Right atrium auricular region (tissue), 2 donors: ENCODE data around the gene LDLRAD3. TPM values are rescaled to one million over a fixed set of nuclear protein-coding genes. Genes with fewer than 3 reads are reported as not detected.

Experiments used
- DNase-seq: peaks from one replicate; pipeline ENCODE4 v3.0.0-alpha.2; 2019; ENCODE audit warnings: low spot score
- H3K27ac ChIP-seq, 2 donors: fragments of 200-600 bp; sonication (generic); 1 replicate in 1 of 2; 2 replicates in 1 of 2; pipeline ENCODE4 v1.5.1; 2016 to 2019
- H3K27me3 ChIP-seq, 2 donors: fragments of 200-600 bp; sonication (generic); one replicate each; pipeline versions ENCODE4 v1.5.1 to v1.6.0; 2017 to 2019
- H3K36me3 ChIP-seq: fragments of 200-600 bp; sonication (generic); one replicate; pipeline ENCODE4 v1.5.1; 2016
- H3K4me1 ChIP-seq, 2 donors: fragments of 200-600 bp; sonication (generic); one replicate each; pipeline versions ENCODE4 v1.5.1 to v1.6.0; 2017 to 2019
- H3K4me3 ChIP-seq, 2 donors: fragments of 200-600 bp; sonication (generic); 1 replicate in 1 of 2; 2 replicates in 1 of 2; pipeline ENCODE4 v1.5.1; 2017 to 2019; ENCODE audit warnings: mild to moderate bottlenecking in 1 of 2, moderate library complexity in 1 of 2
- H3K9me3 ChIP-seq, 2 donors: fragments of 200-600 bp; sonication (generic); one replicate each; pipeline ENCODE4 v1.5.1; 2019
- CTCF ChIP-seq, 2 donors: fragments of 200-600 bp; sonication (generic); IDR thresholded peaks; one replicate each; pipeline ENCODE4 v1.5.1; 2019; ENCODE audit warnings: antibody characterized with exemption in 2 of 2
- total RNA-seq, 2 donors: library from RNA; depleted of rRNA; stranded (reverse); fragments of >200 nt; gene quantifications; one replicate each; pipeline ENCODE4 v1.1.0, GENCODE V29; 2016

The LDLRAD3 gene
- total RNA-seq, 2 donors from 2014 or later = 3.6 to 7.0 TPM

GRCh38 chr11:36235750-36236149 is 291.9 kb downstream of the LDLRAD3 start:
- H3K4me1 ChIP-seq = peaks cover 0 to 10% of the 10 kb centered on the region in 2 donors
- TF ChIP-seq CTCF (IDR thresholded peaks at IDR 0.05) = no peak
- H3K9me3 ChIP-seq = no peaks in the 10 kb centered on the region
- no peak overlapping the region for H3K27ac ChIP-seq
- H3K36me3 ChIP-seq = no peaks in the 10 kb centered on the region
- no peak overlapping the region for H3K4me3 ChIP-seq
- no peaks in the 10 kb centered on the region for H3K27me3 ChIP-seq
- DNase-seq = no peak

GRCh38 chr11:36237391-36237790 is 293.5 kb downstream of the LDLRAD3 start:
- H3K27ac ChIP-seq = no peak overlapping the region
- no peaks in the 10 kb centered on the region for H3K27me3 ChIP-seq
- H3K9me3 ChIP-seq = no peaks in the 10 kb centered on the region
- TF ChIP-seq CTCF (IDR thresholded peaks at IDR 0.05) = no peak
- DNase-seq = no peak
- H3K4me3 ChIP-seq = no peak overlapping the region
- H3K4me1 ChIP-seq = no peaks in the 10 kb centered on the region
- no peaks in the 10 kb centered on the region for H3K36me3 ChIP-seq

- no peaks in the 10 kb centered on the region for H3K36me3 ChIP-seq
- H3K27me3 ChIP-seq = no peaks in the 10 kb centered on the region
- no peak overlapping the region for H3K27ac ChIP-seq
- H3K4me1 ChIP-seq = no peaks in the 10 kb centered on the region
- no peak for DNase-seq
- TF ChIP-seq CTCF (IDR thresholded peaks at IDR 0.05) = no peak
- H3K9me3 ChIP-seq = no peaks in the 10 kb centered on the region
- H3K4me3 ChIP-seq = no peak overlapping the region
These were observed 294.3 kb downstream of the LDLRAD3 start for GRCh38 chr11:36238036-36238631.

- Histone ChIP-seq H3K36me3 (no peaks in the 10 kb centered on the region), H3K9me3 (no peaks in the 10 kb centered on the region), H3K4me3 (no peak overlapping the region), H3K27me3 (no peaks in the 10 kb centered on the region), H3K27ac (no peak overlapping the region), H3K4me1 (no peaks in the 10 kb centered on the region)
- no peak for DNase-seq
- no peak for TF ChIP-seq CTCF (IDR thresholded peaks at IDR 0.05)
These were observed 295.0 kb downstream of the LDLRAD3 start for GRCh38 chr11:36238881-36239280.

- Histone ChIP-seq H3K27me3 (no peaks in the 10 kb centered on the region), H3K36me3 (no peaks in the 10 kb centered on the region), H3K9me3 (no peaks in the 10 kb centered on the region), H3K4me3 (no peak overlapping the region), H3K4me1 (no peaks in the 10 kb centered on the region), H3K27ac (no peak overlapping the region)
- no peak for TF ChIP-seq CTCF (IDR thresholded peaks at IDR 0.05)
- no peak for DNase-seq
These were observed 295.8 kb downstream of the LDLRAD3 start for GRCh38 chr11:36239636-36240035.

GRCh38 chr11:36240173-36240572 is 296.3 kb downstream of the LDLRAD3 start:
- Histone ChIP-seq H3K27me3 (no peaks in the 10 kb centered on the region), H3K4me1 (no peaks in the 10 kb centered on the region), H3K9me3 (no peaks in the 10 kb centered on the region), H3K27ac (no peak overlapping the region), H3K36me3 (no peaks in the 10 kb centered on the region), H3K4me3 (no peak overlapping the region)
- DNase-seq = no peak
- TF ChIP-seq CTCF (IDR thresholded peaks at IDR 0.05) = no peak
